Retinal pigment epithelial cell (primary cell): ENCODE results near the gene GPX2.
A peak's percentile ranks its signal among the peaks of the same experiment; 100 is the strongest.

Experiments
- DNase-seq: peaks from one replicate; pipeline ENCODE4 v3.0.0-alpha.2; 2010; ENCODE audit warnings: low read depth
- H3K4me3 ChIP-seq: 2 replicates; pipeline ENCODE4 v1.5.1; 2011; ENCODE audit warnings: mild to moderate bottlenecking, low read length, control low read depth, moderate library complexity
- CTCF ChIP-seq: conservative IDR thresholded peaks from 2 replicates; pipeline ENCODE4 v1.5.1; 2011; ENCODE audit warnings: low read depth, low read length, control low read depth, inconsistent platforms

GPX2 gene

GRCh38 chr14:64960762-64961276 is 18.3 kb upstream of the GPX2 start:
- no peak for DNase-seq
- peak; percentile 38 for TF ChIP-seq CTCF
- no peak overlapping the region for H3K4me3 ChIP-seq

GRCh38 chr14:64958743-64959142 is 16.2 kb upstream of the GPX2 start:
- no peak for DNase-seq
- H3K4me3 ChIP-seq = no peak overlapping the region
- no peak for TF ChIP-seq CTCF

GRCh38 chr14:64958201-64958600 is 15.7 kb upstream of the GPX2 start:
- TF ChIP-seq CTCF = no peak
- no peak overlapping the region for H3K4me3 ChIP-seq
- no peak for DNase-seq

- no peak overlapping the region for H3K4me3 ChIP-seq
Measured at GRCh38 chr14:64956697-64957406, 14.3 kb upstream of the GPX2 start.

GRCh38 chr14:64955297-64955696 is 12.8 kb upstream of the GPX2 start:
- DNase-seq = no peak
- no peak for TF ChIP-seq CTCF
- H3K4me3 ChIP-seq = no peak overlapping the region

More at GRCh38 chr14:64956697-64957406, 14.3 kb upstream of the GPX2 start:
- TF ChIP-seq CTCF = no peak
- no peak for DNase-seq

- DNase-seq = no peak
- TF ChIP-seq CTCF = no peak
- no peak overlapping the region for H3K4me3 ChIP-seq
Measured at GRCh38 chr14:64954491-64955240, 12.1 kb upstream of the GPX2 start.
